Stimulated activated naive CD4-positive, alpha-beta T cell treated with Interleukin-2 at 50 U/mL for 16 hours (primary cell): ENCODE data around the gene ELL.
"Not testable (repeated sequence)": the region's sequence is repeated elsewhere in the genome, so short reads cannot be mapped to it uniquely, and the experiment has no call there.

ENCODE experiments used
- DNase-seq: peaks from one replicate; lab custom pipeline; 2025; lab: John Stamatoyannopoulos, UW

Gene ELL

GRCh38 chr19:18521692-18522123 lies at the start of gene ELL:
TSS of gene ELL (minus strand) at chr19:18522070. CDS start at chr19:18522055, 15 bp downstream.
- DNase-seq, result no peak

GRCh38 chr19:18568367-18568766 lies 46.5 kb upstream of the ELL start:
- no peak for DNase-seq

- DNase-seq, result no peak
These were observed 45.1 kb upstream of the ELL start for GRCh38 chr19:18566953-18567352.

GRCh38 chr19:18562086-18562485 lies 40.2 kb upstream of the ELL start:
- DNase-seq, result no peak

GRCh38 chr19:18559685-18560084 lies 37.8 kb upstream of the ELL start:
- DNase-seq, result no peak

GRCh38 chr19:18558604-18559003 lies 36.7 kb upstream of the ELL start:
- no peak for DNase-seq

- DNase-seq, result peak; percentile 7
These were observed 36.3 kb upstream of the ELL start for GRCh38 chr19:18558202-18558555.

GRCh38 chr19:18557411-18558201 lies 35.7 kb upstream of the ELL start, which contains the start of gene KXD1:
TSS of gene KXD1 (plus strand) at chr19:18557870. CDS start at chr19:18562057, 4,187 bp downstream.
- peak; percentile 98 for DNase-seq

GRCh38 chr19:18551631-18552030 lies 29.8 kb upstream of the ELL start:
- no peak for DNase-seq

GRCh38 chr19:18543814-18544475 lies 22.1 kb upstream of the ELL start:
- peak; percentile 68 for DNase-seq

- DNase-seq, result peak; percentile 93
These were observed 21.3 kb upstream of the ELL start, which contains the start of gene FKBP8 for GRCh38 chr19:18542941-18543813. TSS of gene FKBP8 (minus strand) at chr19:18543573. CDS start at chr19:18541970, 1,603 bp downstream.

- DNase-seq, result no peak
These were observed 20.4 kb upstream of the ELL start for GRCh38 chr19:18541992-18542940.

GRCh38 chr19:18541258-18541991 lies 19.6 kb upstream of the ELL start:
- no peak for DNase-seq

- DNase-seq, result not testable (repeated sequence)
These were observed 18.3 kb upstream of the ELL start for GRCh38 chr19:18540200-18540599.

- DNase-seq, result no peak
These were observed 17.5 kb upstream of the ELL start for GRCh38 chr19:18539372-18539771.

GRCh38 chr19:18538115-18538514 lies 16.2 kb upstream of the ELL start:
- no peak for DNase-seq

GRCh38 chr19:18537431-18537830 lies 15.6 kb upstream of the ELL start:
- no peak for DNase-seq

- no peak for DNase-seq
These were observed 14.6 kb upstream of the ELL start for GRCh38 chr19:18536475-18536874.

GRCh38 chr19:18533058-18533457 lies 11.2 kb upstream of the ELL start:
- no peak for DNase-seq

GRCh38 chr19:18532168-18532890 lies 10.5 kb upstream of the ELL start:
- DNase-seq, result no peak
